GM04504 (cell line): ENCODE measurements around the gene ASTN2.
A peak's percentile ranks its signal among the peaks of the same experiment; 100 is the strongest.

Experiments
- DNase-seq: peaks from one replicate; pipeline ENCODE4 v3.0.0-alpha.2; 2012; ENCODE audit warnings: low read depth

Gene ASTN2

DNA sequence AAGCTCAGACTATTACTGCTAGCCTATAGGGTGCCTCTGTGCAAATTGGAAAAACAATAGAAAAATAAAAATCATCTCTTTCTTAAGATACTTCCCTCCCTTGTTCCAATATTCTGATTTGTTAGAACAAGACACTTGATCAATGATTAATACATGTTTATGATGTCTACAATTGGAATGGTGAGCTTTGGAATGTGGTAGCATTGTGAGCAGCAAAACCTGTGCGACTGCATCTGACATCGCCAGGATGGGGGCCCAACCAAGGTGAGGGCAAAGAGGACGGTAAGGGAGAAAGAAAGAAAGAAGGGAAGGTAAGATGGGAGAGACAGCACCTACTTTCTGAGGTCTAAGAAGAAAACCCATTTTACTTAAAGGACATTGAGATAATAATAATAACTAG, 910.8 kb downstream of the ASTN2 start:
- no peak for DNase-seq

DNA sequence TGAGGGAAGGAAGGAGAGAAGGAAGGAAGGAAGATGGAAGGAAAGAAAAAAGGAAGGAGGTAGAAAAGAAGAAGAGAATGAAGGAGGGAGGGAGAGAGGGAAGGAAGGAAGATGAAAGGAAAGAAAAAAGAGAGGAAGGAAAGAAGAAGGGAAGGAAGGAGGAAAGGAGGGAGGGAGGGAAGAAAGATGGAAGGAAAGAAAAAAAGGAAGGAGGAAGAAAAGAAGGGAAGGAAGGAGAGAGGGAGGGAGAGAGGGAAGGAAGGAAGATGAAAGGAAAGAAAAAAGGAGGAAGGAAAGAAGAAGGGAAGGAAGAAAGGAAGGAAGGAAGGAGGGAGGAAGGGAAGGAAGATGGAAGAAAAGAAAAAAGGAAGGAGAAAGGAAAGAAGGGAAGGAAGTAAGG, 912.1 kb downstream of the ASTN2 start:
- no peak for DNase-seq

DNA sequence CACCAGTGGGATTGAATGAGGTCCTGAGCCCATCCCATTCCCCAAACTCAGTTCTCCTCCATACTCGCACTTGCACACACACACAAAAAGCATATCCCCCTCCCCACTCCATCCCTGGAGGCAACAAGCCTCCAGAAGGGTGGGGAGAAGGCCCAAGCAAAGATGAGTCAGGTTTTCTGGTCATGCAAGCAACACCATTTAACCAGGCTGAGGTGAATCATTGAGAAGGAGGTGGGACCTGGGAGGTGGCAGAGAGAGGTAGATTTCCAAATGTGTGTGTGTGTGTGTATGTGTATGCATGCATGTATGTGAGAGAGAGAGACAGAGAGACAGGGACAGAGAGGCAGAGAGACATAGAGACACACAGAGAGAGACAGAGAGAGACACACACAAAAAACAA, 913.0 kb downstream of the ASTN2 start:
- DNase-seq: no peak

DNA sequence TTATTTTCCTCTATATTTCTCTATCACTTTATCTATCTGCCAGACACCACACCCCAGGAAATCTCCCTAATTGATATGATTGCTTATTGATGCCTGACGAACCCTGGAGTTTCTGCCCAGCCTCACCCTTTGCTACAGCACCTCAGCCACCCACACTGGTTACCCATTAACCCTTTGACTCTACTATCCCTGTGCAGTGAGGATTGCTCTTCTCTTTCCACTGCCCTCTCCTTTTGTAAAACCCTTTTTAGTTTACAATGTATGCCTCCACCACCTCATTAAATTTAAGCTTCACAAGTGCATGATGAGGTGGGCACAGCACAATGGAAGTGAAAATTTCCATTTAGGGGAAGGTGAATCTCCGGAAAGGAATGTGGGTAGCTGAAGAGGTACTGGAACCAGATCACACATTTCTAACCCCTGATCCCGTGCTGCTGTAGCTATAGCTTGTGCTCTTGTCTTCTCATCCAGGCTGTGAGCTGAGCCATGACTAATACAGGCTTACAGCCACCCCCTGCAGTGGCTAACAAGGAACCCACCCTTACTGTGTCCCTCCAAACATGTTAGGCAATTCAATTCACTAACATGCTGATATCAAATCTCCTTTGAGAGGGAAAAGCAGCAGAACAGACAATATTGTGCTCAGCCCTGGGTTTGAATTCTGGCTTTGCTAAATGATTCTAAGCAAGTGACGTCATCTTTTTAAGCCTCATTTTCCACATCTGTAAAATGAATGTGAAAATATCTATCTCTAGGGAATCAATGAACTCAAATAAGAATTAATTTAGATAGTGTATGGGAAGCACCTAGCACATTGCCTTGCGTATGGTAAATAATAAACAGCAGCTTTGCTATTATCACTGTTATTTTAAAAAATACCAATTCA, 914.6 kb downstream of the ASTN2 start:
- peak; percentile 50 for DNase-seq

DNA sequence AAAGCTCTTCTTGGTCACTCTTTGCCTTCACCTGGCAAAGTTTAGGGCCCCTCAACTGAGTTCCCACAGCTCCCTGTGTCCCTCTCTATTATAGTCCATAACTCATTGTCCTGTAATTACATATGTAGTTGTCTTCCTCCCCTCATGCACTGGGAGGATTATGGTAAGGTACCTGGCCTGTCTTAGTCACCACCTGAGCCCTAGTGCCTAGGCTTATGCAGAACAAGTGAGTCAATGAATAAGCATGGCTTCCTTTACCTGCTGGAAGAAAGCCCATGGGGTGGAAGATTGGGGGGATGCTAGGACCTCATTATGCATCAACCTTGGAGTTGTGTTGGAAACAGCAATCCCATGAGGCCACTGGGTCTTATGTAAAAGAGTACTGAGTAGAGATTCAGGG, 915.4 kb downstream of the ASTN2 start:
- no peak for DNase-seq

DNA sequence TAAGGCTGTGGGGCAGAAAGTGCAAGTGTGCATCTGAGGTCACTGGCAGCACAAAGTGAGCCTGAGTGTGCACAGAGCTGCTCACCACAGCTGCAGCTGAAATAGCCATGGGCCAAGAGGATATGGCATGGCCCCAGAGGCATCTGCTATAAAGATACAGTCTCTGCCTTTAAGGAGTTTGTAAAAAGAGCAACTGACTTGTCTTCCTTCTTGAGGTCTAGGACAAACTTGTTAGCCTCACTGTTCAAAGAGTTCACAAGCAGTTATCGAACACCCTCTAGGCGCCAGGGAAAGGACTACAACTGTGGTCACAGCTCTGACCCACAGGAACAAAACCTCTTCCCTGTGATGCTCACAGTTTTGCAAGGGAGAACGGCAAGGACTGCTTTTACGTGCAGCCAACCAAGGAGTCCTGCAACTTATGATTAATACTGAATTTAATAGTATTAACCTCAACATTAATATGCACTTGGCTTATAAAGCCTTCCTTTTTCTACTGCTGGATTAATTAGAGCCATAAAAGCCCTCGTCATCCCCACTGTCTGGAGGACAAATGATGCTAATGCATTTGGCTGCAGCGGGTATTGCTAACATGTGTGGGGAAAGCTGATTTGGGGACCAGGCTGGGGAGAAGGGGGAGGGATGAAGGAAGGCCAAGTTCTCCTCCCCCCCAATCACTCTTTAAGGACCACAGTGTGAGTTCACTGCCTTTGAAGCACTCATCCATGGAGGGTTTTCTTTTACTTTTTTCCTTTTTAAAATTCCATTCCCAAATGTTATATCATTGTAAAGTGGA, 917.6 kb downstream of the ASTN2 start:
- DNase-seq: no peak

DNA sequence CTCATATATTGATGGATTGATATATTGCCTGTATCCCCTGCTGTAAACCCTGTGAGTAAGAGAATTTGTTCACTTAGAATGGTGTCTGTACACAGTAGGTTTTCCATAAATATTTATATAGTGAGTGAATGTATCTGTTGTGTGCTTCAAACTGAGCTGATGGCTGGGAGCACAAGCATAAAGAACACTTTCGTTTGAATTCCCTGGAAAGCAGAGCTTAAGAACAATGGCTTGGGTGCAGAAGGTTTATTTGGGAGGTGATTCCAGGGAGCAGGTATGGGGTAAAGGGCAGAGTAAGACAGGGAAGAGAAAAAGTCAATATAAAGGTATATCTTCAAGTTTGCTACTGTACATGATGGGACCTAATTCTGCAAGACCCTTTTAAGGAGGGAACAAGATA, 918.7 kb downstream of the ASTN2 start:
- DNase-seq: no peak

DNA sequence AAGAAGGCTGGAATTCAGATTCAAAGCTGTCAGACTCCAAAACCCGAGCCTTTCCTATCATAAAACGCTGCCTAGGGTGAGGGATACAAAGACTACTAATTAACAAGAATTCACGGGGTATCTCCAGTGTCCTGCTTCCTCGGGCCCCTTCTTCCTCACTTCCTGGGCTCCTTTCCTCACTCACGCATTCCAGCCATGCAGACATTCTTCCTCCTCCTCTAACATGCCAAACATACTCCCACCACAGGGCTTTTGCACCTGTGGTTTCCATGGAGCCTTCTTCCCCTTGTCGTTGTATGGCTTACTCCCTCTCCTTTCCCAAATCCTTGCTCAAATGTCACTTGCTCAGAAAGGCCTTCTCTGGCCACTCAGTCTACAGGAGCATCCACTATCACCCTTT, 919.1 kb downstream of the ASTN2 start:
- DNase-seq: no peak

DNA sequence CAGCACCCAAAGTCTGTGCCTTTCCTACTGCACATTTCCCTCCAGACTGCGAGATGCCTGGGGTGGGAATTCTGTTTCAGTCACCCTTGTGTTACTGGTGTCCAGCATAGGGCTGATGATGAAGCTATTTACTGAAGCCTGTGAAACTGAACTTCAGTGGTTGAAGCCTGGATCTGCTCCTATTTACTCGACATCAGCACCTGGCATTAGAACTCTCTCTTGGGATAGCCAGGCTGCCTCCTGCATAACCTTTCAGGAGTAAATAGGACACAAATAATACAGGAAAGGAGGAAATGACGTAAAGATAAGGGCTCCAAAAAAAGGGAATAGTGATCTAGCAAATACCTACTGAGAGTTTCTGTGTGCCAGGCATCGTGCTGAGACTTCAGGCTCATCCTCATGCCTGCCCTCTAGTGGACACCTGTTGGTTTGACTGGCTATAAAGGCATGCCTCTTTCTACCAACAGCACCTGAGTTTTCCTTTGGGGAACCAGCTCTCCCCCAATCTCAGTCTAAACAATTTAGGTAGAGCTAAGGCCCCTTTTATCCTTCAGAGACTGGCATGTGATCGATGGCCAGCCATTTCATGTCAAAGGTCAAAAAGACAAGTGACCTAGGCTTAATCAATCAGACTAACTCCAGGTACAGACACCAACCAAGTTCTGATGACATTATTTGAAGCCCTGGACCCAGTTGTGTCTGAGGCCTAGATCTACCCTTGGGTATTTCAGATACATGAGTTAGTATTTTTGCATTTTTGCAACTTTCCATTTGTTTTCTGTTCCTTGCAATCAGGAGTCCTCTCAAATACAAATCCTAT, 919.8 kb downstream of the ASTN2 start:
- DNase-seq: no peak

DNA sequence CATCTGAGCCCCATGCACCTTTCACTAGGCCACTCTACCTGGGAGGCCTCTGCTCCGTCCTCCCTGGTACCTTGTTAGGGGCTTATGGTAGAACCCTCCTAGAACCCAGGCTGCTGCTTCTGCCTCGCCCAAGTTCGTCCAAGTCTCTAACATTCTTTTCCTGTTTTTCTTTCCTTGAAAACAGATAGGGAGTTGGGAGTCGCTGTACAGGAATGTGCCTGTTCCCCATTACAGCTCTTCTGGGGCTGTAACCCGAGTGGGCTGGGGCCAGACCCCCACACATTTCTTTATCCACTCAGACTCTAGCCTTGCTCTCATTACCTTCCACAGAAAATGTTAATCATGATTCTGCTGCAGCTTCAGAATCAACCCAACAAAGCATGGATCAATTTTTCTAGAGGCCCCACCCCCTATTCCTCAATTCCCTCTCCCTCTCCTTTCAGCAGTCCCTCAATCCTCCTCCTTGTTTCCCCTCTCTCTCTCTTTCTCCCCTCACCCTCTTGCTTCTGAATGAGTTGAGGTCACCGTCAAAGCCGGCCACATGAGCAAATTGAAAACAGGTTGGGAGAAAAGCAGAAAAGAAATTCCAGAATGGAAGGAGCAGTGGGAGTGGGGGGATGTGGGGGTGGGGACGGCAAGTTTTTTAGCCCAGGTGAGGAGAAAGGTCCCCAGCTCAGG, 921.5 kb downstream of the ASTN2 start:
- DNase-seq: no peak

DNA sequence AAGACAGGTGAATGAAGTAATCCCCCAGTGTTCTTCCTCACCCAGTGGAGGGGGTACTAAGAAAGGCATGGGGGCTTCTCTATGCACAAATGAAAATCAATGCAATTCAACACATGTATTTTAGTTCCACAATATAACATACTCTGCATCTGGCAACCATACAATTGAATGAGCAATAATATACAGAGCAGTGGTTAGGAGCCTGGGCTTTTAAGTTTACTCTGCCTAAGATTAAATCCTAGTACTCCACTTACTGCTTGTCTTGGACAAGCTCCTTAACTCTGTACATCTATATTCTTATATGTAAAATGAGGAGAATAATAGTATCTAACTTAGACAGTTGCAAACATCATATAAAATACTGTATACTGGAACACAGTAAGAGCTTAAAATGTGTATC, 923.2 kb downstream of the ASTN2 start:
- DNase-seq: no peak

DNA sequence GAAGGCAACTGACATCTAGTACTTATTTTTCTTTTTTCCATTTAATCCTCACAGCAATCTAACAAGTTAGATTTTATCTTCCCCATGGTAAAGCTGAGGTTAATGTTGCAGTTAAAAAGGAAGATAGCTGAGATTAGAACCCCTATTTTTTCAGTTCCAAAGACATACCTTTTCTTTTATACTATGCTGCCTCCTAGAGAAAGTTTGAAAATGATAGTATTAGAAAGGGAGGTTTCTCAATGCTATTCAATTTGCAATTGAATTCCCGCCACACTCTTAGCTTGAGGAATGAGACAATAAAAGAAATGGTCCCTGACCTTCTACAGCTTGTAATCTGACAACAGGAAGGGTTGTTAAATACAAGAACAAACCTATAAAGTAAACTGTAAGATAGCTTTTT, 923.6 kb downstream of the ASTN2 start:
- no peak for DNase-seq

DNA sequence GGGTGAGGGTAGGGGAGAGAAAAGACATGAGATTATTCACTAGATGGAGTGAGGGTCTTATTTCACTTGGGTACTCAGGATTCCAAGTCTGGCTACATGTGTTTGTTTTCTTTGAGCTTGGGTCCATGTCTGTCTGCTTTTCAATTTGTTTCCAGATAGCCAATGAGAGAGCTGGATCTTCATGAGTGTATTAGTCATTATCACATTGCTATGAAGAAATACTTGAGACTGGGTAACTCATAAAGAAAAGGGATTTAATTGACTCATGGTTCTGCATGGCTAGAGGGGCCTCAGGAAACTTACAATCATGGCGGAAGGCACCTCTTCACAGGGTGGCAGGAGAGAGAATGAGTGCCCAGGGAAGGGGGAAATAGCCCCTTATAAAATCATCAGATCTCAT, 924.5 kb downstream of the ASTN2 start:
- no peak for DNase-seq

DNA sequence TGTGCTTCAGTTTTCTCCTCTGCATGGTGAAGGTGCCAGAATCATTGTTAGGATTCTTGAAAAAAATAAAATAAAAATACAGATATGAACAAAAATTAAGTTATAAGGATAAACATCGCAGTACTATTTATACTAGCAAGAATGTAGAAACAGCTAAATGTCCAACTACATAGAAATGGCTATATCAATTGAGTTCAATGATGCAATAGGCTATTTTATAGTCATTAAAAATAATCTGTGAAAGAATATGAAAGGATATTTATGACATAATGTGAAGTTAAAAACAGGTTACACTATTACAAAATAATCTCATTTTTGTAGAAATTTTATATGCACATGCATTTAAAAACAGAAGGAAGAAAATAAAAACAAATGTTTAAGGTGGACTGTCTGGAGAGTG, 926.5 kb downstream of the ASTN2 start:
- DNase-seq: no peak

DNA sequence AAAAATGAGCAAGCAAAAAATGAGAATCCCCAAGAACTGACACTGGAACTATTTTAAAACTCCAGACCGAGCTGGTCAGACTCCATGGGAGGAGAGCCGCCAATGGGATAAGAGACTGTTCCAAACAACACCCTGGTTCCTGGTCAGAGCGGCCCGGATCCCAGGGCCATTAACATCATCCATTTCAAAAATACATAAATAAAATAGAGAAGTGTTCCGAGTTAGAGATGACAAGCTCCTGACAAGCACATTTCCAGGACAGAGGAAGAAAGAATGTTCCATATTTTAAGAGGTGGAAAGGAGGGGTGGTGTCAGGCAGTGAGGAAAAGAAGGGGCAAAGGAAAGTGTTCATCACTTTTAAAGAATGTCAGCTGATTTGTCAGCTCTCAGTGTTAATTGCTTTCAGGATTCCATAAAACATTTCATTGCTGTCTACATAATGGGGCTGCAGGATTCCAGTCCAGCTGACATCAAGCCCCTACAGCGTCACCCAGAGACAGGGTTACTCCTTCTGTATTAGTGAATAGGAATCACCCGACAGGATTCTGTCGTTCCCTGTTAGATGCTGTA, 930.3 kb downstream of the ASTN2 start:
- no peak for DNase-seq

DNA sequence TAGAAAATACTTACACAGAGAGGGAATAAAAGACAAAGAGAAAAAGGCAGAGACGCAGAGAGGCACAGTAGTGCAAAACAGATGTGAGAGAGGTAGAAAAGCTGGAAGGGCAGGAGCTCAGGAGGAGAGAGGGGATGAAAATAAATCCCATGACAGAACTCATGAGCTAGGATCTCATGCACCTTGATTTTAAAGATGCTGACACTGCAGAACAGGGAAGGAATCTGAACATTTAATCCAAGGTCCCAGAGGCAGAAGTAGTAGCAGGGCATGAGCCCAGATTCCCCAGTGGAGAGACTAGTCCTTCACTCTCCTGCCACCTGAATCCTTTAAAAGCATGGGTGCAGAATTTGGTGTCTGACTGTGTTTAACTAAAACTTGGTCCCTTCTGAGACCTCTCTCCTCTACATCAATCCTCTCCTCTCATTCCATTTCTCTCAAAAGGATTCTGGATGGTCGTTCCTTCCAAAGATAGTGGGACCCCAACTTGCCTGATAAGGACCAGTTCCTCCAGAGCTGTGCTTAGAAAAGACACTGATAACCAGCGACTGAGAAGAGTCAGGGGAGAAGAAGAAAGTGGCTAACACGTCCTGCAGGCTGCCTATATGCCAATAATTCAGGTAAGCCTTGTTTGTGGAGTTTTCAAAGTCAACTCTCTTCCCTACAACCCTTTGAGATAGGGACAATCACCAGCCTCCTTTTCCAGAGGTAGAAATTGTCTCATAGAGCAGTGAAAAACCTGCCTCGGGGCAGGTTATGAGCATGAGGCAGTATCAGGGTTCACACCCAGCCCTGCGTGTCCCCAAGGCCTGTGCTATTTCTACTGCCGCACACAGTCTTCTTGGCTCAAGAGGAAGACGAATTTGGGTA, 931.0 kb downstream of the ASTN2 start:
- DNase-seq: no peak

DNA sequence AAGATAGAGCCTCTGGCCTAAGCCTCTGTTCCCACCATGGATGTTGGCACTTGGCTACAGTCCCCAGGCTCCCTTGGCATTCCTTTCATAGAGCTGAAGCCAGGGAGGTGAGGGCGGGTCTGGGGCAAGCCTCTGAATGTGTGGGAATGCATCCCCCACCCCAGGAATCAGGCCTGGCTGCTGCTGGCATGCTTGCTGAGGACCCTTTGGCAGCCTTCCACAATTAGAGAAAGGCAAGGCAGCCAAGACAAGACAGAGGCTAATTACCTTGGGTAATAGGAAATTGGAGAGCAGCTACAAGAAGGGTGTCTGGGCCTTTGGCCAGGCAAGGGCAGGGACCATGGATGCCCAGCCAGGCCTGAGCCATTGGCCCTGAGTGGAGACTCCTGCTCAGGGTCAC, 932.1 kb downstream of the ASTN2 start:
- no peak for DNase-seq

DNA sequence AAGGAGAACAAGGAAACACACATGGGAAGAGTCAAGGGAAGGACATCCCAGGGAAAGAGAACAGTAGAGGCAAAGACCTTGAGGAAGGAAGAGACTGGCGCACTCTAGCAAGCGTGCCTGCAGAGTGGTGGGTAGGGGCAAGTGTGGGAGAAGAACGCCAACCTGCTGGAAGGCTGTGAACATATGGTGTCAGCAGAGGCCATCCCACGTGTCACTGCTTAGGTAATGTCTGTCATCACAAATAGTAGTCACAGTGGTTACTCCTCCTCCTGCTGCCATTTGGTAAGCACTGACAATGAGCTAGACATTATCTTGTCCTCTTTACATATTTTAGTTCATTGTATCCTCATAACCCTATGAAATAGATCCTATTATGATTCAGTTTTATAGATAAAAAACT, 934.2 kb downstream of the ASTN2 start:
- no peak for DNase-seq

DNA sequence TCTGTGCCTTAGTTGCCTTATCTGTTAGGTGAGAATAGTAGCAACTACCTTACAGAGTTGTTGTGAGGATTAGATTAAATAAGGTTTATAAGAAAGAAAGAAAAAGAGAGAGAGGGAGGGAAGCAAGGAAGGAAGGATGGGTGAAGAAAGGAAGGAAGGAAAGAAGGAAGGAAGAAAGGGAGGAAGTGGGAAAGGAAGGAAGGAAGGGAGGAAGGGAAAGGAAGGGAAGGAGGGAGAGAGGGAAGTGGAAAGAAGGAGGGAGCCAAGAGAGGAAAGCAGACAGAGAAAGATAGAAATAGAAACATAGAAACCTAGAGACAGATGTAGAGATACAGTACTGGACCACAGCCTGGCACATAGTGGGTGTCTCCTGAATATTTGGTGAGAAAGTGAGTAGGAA, 934.9 kb downstream of the ASTN2 start:
- no peak for DNase-seq

DNA sequence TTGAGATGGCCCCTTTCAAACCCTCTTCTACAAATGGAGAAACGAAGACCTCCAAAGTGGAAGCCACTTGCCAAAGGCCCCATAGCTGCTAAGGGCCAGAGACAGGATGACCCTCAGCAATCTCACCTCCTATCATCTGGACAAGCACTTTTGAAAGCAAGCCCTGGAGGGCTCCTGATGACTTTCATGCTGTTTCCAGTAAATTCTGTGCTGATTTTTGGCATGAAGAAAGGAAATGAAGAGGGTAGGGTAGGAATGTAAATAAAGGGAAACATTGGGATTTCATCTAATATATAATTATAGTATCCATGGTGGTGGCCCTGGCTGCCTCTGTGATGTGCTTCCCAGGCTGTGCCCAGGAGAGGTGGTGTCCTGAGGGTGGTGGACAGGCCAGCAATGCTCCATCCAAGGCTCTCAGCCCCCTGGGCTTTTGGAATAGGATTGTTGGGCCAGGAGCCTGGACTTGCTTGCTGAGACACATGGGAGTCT, 935.8 kb downstream of the ASTN2 start:
- DNase-seq: no peak
